Endothelial cell of umbilical vein (primary cell): ENCODE data around the gene NR2E1. TPM values are rescaled to one million over a fixed set of nuclear protein-coding genes. Genes with fewer than 3 reads are reported as not detected.

ENCODE experiments used
- BruUV-seq: library from RNA; stranded (reverse); fragments of 400-500 nt; replicated peaks from 2 replicates; lab custom pipeline; 2021; lab: Mats Ljungman, UMichigan
- CTCF ChIA-PET: fragments of 300-600, 350-600 bp; sonication (Branson Sonifier 250); formaldehyde crosslinking; loops from one replicate; lab custom pipeline; 2021; ENCODE audit warnings: antibody characterized with exemption, inconsistent platforms; lab: Charles Lee
- POLR2A ChIA-PET: fragments of 300-600, 350-600 bp; sonication (Branson Sonifier 250); formaldehyde crosslinking; loops from one replicate; lab custom pipeline; 2021; ENCODE audit warnings: antibody characterized with exemption, inconsistent platforms; lab: Charles Lee
- DNase-seq: peaks from one replicate; pipeline ENCODE4 v3.0.0-alpha.2; 2011; ENCODE audit warnings: low read depth, low spot score
- FAIRE-seq: peaks from 2 replicates; lab custom pipeline; 2011; peaks lifted over from hg19 to GRCh38; lab: Jason Lieb, UNC
- H2AFZ ChIP-seq: 2 replicates; pipeline ENCODE4 v1.6.0; 2012; ENCODE audit warnings: low read depth, low read length, control low read depth, inconsistent platforms
- H3K27ac ChIP-seq: 2 replicates; pipeline ENCODE4 v1.5.1; 2011; ENCODE audit warnings: low read depth, mild to moderate bottlenecking, control low read depth, low read length, moderate library complexity; ENCODE audit not compliant: insufficient read depth
- H3K27me3 ChIP-seq, 2 experiments: 2 replicates each; pipeline versions ENCODE4 v1.6.0 to v1.6.1; 2011; ENCODE audit warnings: low read length in 2 of 2, mixed read lengths in 1 of 2; ENCODE audit not compliant: control insufficient read depth in 2 of 2, insufficient read depth in 2 of 2
- H3K36me3 ChIP-seq, 2 experiments: 2 replicates in 1 of 2; 3 replicates in 1 of 2; pipeline ENCODE4 v1.5.1; 2011; ENCODE audit warnings: low read length in 2 of 2, mild to moderate bottlenecking in 1 of 2, moderate library complexity in 1 of 2; ENCODE audit not compliant: control insufficient read depth in 2 of 2, insufficient read depth in 2 of 2; ENCODE audit errors: extremely low read depth in 1 of 2
- H3K4me1 ChIP-seq: 3 replicates; pipeline ENCODE4 v1.5.1; 2011; ENCODE audit warnings: mild to moderate bottlenecking, low read length; ENCODE audit not compliant: control insufficient read depth, insufficient read depth; ENCODE audit errors: extremely low read depth
- H3K4me2 ChIP-seq: 2 replicates; pipeline ENCODE4 v1.6.1; 2011; ENCODE audit warnings: low read length, control low read depth, mixed read lengths; ENCODE audit not compliant: insufficient read depth
- H3K4me3 ChIP-seq, 3 experiments: fragments of 200-600 bp in 1 of 3; sonication (generic), shearing (Covaris generic) in 1 of 3; replicated peaks in 1 of 3; 2 replicates each; pipeline ENCODE4 v1.5.1; 2011 to 2016; ENCODE audit warnings: control low read depth in 3 of 3, low read length in 3 of 3, mild to moderate bottlenecking in 2 of 3, inconsistent platforms in 1 of 3, low read depth in 1 of 3, moderate library complexity in 1 of 3; ENCODE audit not compliant: insufficient read depth in 1 of 3
- H3K79me2 ChIP-seq: 2 replicates; pipeline ENCODE4 v1.6.0; 2012; ENCODE audit warnings: low read length, inconsistent platforms; ENCODE audit not compliant: control insufficient read depth, insufficient read depth
- H3K9ac ChIP-seq: replicated peaks from 2 replicates; pipeline ENCODE3; 2011; ENCODE audit warnings: low read length, control low read depth; ENCODE audit not compliant: insufficient read depth; ENCODE audit errors: extremely low read depth
- H3K9me1 ChIP-seq: replicated peaks from 3 replicates; pipeline ENCODE4 v1.6.0; 2011; ENCODE audit warnings: mild to moderate bottlenecking, low read length; ENCODE audit not compliant: control insufficient read depth, insufficient read depth; ENCODE audit errors: extremely low read depth
- H3K9me3 ChIP-seq: replicated peaks from 2 replicates; pipeline ENCODE4 v1.5.1; 2012; ENCODE audit warnings: low read length, inconsistent platforms; ENCODE audit not compliant: control insufficient read depth, insufficient read depth
- H4K20me1 ChIP-seq: replicated peaks from 2 replicates; pipeline ENCODE3; 2011; ENCODE audit warnings: mild to moderate bottlenecking, low read length; ENCODE audit not compliant: control insufficient read depth, insufficient read depth; ENCODE audit errors: extremely low read depth
- CTCF ChIP-seq, 2 donors: IDR thresholded peaks; 1 replicate in 1 of 2; 2 replicates in 1 of 2; pipeline ENCODE4 v1.5.1; 2011; ENCODE audit warnings: low read length in 2 of 2, mild to moderate bottlenecking in 2 of 2, moderate library complexity in 2 of 2, control low read depth in 1 of 2, inconsistent platforms in 1 of 2, low read depth in 1 of 2; ENCODE audit not compliant: insufficient read depth in 1 of 2; ENCODE audit errors: extremely low read depth in 1 of 2
- EZH2 ChIP-seq: IDR thresholded peaks from 2 replicates; pipeline ENCODE4 v1.6.1; 2012; ENCODE audit warnings: borderline replicate concordance, low read depth, mild to moderate bottlenecking, moderate library complexity, low read length, inconsistent platforms; ENCODE audit not compliant: severe bottlenecking
- FOS ChIP-seq: IDR thresholded peaks from 2 replicates; pipeline ENCODE4 v1.6.1; 2011; ENCODE audit warnings: mild to moderate bottlenecking, low read length, moderate library complexity, borderline replicate concordance; ENCODE audit not compliant: insufficient read depth
- GATA2 ChIP-seq: IDR thresholded peaks from 2 replicates; pipeline ENCODE4 v1.7.0; 2011; ENCODE audit warnings: low read depth, mild to moderate bottlenecking, moderate library complexity, mixed read lengths, low read length; ENCODE audit not compliant: insufficient read length, insufficient read depth
- JUN ChIP-seq: IDR thresholded peaks from 2 replicates; pipeline ENCODE4 v1.6.1; 2011; ENCODE audit warnings: borderline replicate concordance, low read depth; ENCODE audit not compliant: insufficient read length, insufficient read depth
- MAX ChIP-seq: IDR thresholded peaks from 2 replicates; pipeline ENCODE4 v1.6.1; 2011; ENCODE audit not compliant: insufficient read depth, insufficient read length
- MYC ChIP-seq: IDR thresholded peaks from one replicate; pipeline ENCODE4 v1.6.1; 2011; ENCODE audit warnings: mild to moderate bottlenecking, low read depth, low read length
- POLR2A ChIP-seq: IDR thresholded peaks from 2 replicates; pipeline ENCODE4 v1.6.1; 2012; ENCODE audit warnings: low read depth, mild to moderate bottlenecking, control low read depth, low read length
- POLR2AphosphoS5 ChIP-seq: IDR thresholded peaks from 2 replicates; pipeline ENCODE4 v1.6.1; 2012; ENCODE audit warnings: low read depth, mild to moderate bottlenecking, control low read depth, low read length, moderate library complexity; ENCODE audit not compliant: insufficient read depth
- dilution Hi-C: fragments of 300-500 bp; cut with MboI; formaldehyde crosslinking; loops from one replicate; pipeline ENCODE4 v1.15.0; 2019; ENCODE audit warnings: low sequenced_read_pairs; ENCODE audit not compliant: extremely low pct_ligation_motif_present
- intact Hi-C: fragments of 100-400 bp; cut with micrococcal nuclease; formaldehyde crosslinking; loops from one replicate; pipeline ENCODE4 v1.10.0; 2022
- polyA plus RNA-seq, 4 experiments: library from polyadenylated mRNA; depleted of rRNA in 3 of 4; stranded (reverse) in 3 of 4; unstranded in 1 of 4; fragments of >200 nt; gene quantifications; 2 replicates each; pipeline versions ENCODE4 v1.2.1 to v1.2.3, GENCODE V29; 2011 to 2012; ENCODE audit warnings: missing spikeins in 1 of 4
- total RNA-seq: library from RNA; stranded (reverse); gene quantifications from 2 replicates; pipeline ENCODE4 v1.2.3, GENCODE V29; 2021

Gene NR2E1
- total and polyA plus RNA-seq, 2 donors (not counting 3 experiments of a cell fraction or from before 2014, with no cell fraction given), result not detected

GRCh38 chr6:108156938-108157233, 8.9 kb upstream of the NR2E1 start:
- ChIA-PET CTCF (no interaction called here), POLR2A (no interaction called here)
- Histone ChIP-seq H3K4me2 (no peak overlapping the region), H3K27me3 (peaks cover 65 to 78% of the 10 kb centered on the region in 2 experiments), H3K36me3 (no peaks in the 10 kb centered on the region), H4K20me1 (no peaks in the 10 kb centered on the region), H3K27ac (no peak overlapping the region), H3K4me1 (no peaks in the 10 kb centered on the region), H3K9me1 (no peaks in the 10 kb centered on the region), H3K9me3 (no peaks in the 10 kb centered on the region), H3K9ac (no peak overlapping the region), H3K79me2 (no peaks in the 10 kb centered on the region), H3K4me3 (no peak overlapping the region), H2AFZ (no peak overlapping the region)
- no TSS peak for BruUV-seq
- FAIRE-seq (no peak), DNase-seq (no peak)
- TF ChIP-seq EZH2, result no peak
- no peak for TF ChIP-seq POLR2AphosphoS5
- no peak for TF ChIP-seq GATA2
- TF ChIP-seq POLR2A, result no peak
- no peak for TF ChIP-seq MYC
- TF ChIP-seq MAX, result no peak
- no peak for TF ChIP-seq CTCF (IDR thresholded peaks at IDR 0.05; ENCODE audit: extremely low read depth in 1 of 2, insufficient read depth in 1 of 2, low read depth in 1 of 2, low read length in 2 of 2)
- no peak for TF ChIP-seq FOS
- no peak for TF ChIP-seq JUN
- intact Hi-C loops, result loop anchor here (1.0 to 5.0 kb wide), 3 partner anchors 16 to 790 kb away; partner anchors contain the start of gene SNX3
- dilution Hi-C loops, result no loop called here
